Gastrocnemius medialis (tissue), 4 donors: ENCODE results near the gene GJB6.

Source experiments
- CTCF ChIP-seq, 5 experiments: fragments of 450-650 bp in 3 of 5; fragments of 200-600 bp in 2 of 5; sonication (generic) in 2 of 5; IDR thresholded peaks in 4 of 5; conservative IDR thresholded peaks in 1 of 5; 1 replicate in 4 of 5; 2 replicates in 1 of 5; pipeline ENCODE4 v1.5.1; 2016 to 2019; ENCODE audit warnings: antibody characterized with exemption in 5 of 5, mild to moderate bottlenecking in 3 of 5, moderate library complexity in 3 of 5
- POLR2A ChIP-seq, 2 donors: fragments of 450-650 bp; IDR thresholded peaks; one replicate each; pipeline ENCODE4 v1.6.1; 2017; ENCODE audit warnings: antibody characterized with exemption in 2 of 2, mild to moderate bottlenecking in 2 of 2, moderate library complexity in 2 of 2

GRCh38 chr13:20195801-20196200 lies 36.3 kb downstream of the GJB6 start:
- TF ChIP-seq POLR2A (IDR thresholded peaks at IDR 0.05) (no peak), CTCF (IDR thresholded peaks at IDR 0.05 in 4 of 5, conservative IDR thresholded peaks at IDR 0.05 in 1 of 5) (no peak)
